Measurements from ENCODE around the gene RRBP1.
"Not testable (repeated sequence)": the region's sequence is repeated elsewhere in the genome, so short reads cannot be mapped to it uniquely, and the experiment has no call there.

Gene RRBP1

GRCh38 chr20:17661121-17661744 lies 20.8 kb downstream of the RRBP1 start:
- no peak for DNase-seq (ENCODE audit: low spot score)

GRCh38 chr20:17660667-17661066 lies 21.4 kb downstream of the RRBP1 start:
- DNase-seq (ENCODE audit: low spot score), result no peak

GRCh38 chr20:17659801-17660200 lies 22.2 kb downstream of the RRBP1 start:
- no peak for DNase-seq (ENCODE audit: low spot score)

- DNase-seq (ENCODE audit: low spot score), result not testable (repeated sequence)
Observed at GRCh38 chr20:17659344-17659743, 22.7 kb downstream of the RRBP1 start.

- no peak for DNase-seq (ENCODE audit: low spot score)
Observed at GRCh38 chr20:17658648-17658993, 23.4 kb downstream of the RRBP1 start.

GRCh38 chr20:17657898-17658647 lies 24.0 kb downstream of the RRBP1 start:
- DNase-seq (ENCODE audit: low spot score), result no peak

GRCh38 chr20:17657079-17657825 lies 24.8 kb downstream of the RRBP1 start:
- DNase-seq (ENCODE audit: low spot score), result no peak

- DNase-seq (ENCODE audit: low spot score), result no peak
Observed at GRCh38 chr20:17655865-17656479, 26.1 kb downstream of the RRBP1 start.

- peak; percentile 42 for DNase-seq (ENCODE audit: low spot score)
Observed at GRCh38 chr20:17655286-17655651, 26.8 kb downstream of the RRBP1 start.

- DNase-seq (ENCODE audit: low spot score), result peak; percentile 59
Observed at GRCh38 chr20:17654649-17655285, 27.3 kb downstream of the RRBP1 start.

- peak; percentile 12 for DNase-seq (ENCODE audit: low spot score)
Observed at GRCh38 chr20:17653835-17654648, 28.0 kb downstream of the RRBP1 start.

GRCh38 chr20:17652411-17652810 lies 29.6 kb downstream of the RRBP1 start:
- DNase-seq (ENCODE audit: low spot score), result no peak

GRCh38 chr20:17651760-17652388 lies 30.2 kb downstream of the RRBP1 start:
- DNase-seq (ENCODE audit: low spot score), result no peak

- no peak for DNase-seq (ENCODE audit: low spot score)
Observed at GRCh38 chr20:17651129-17651759, 30.8 kb downstream of the RRBP1 start.

GRCh38 chr20:17650301-17651128 lies 31.5 kb downstream of the RRBP1 start:
- no peak for DNase-seq (ENCODE audit: low spot score)

- no peak for DNase-seq (ENCODE audit: low spot score)
Observed at GRCh38 chr20:17648791-17649730, 33.0 kb downstream of the RRBP1 start.

- DNase-seq (ENCODE audit: low spot score), result no peak
Observed at GRCh38 chr20:17648315-17648646, 33.8 kb downstream of the RRBP1 start.
